Osteoblast (primary cell): ENCODE measurements around the gene ASB5. TPM values are rescaled to one million over a fixed set of nuclear protein-coding genes. Genes with fewer than 3 reads are reported as not detected.

Experiments
- DNase-seq: peaks from one replicate; pipeline ENCODE4 v3.0.0; 2011; ENCODE audit warnings: low spot score, mixed read lengths; ENCODE audit not compliant: insufficient read length; ENCODE audit errors: missing footprints
- H2AFZ ChIP-seq: 2 replicates; pipeline ENCODE4 v1.6.0; 2011; ENCODE audit warnings: mild to moderate bottlenecking, low read length
- H3K27ac ChIP-seq: 2 replicates; pipeline ENCODE4 v1.5.1; 2011; ENCODE audit warnings: mild to moderate bottlenecking, low read depth, low read length, moderate library complexity
- H3K27me3 ChIP-seq: 2 replicates; pipeline ENCODE4 v1.6.0; 2012; ENCODE audit warnings: mild to moderate bottlenecking, control low read depth, inconsistent platforms, low read length, moderate library complexity; ENCODE audit not compliant: insufficient read depth
- H3K36me3 ChIP-seq: 2 replicates; pipeline ENCODE4 v1.5.1; 2011; ENCODE audit warnings: mild to moderate bottlenecking, low read length, control low read depth, moderate library complexity; ENCODE audit not compliant: insufficient read depth
- H3K4me1 ChIP-seq: 2 replicates; pipeline ENCODE4 v1.5.1; 2011; ENCODE audit warnings: mild to moderate bottlenecking, low read length, control low read depth, moderate library complexity; ENCODE audit not compliant: insufficient read depth
- H3K4me2 ChIP-seq: 2 replicates; pipeline ENCODE4 v1.6.0; 2011; ENCODE audit warnings: mild to moderate bottlenecking, low read length; ENCODE audit not compliant: insufficient read depth
- H3K4me3 ChIP-seq: fragments of 200-600 bp; sonication (generic); 3 replicates; pipeline ENCODE4 v1.5.1; 2012; ENCODE audit warnings: mild to moderate bottlenecking, low read length, inconsistent platforms; ENCODE audit not compliant: insufficient read depth
- H3K79me2 ChIP-seq: 2 replicates; pipeline ENCODE4 v1.6.0; 2012; ENCODE audit warnings: mild to moderate bottlenecking, low read length, control low read depth, inconsistent platforms; ENCODE audit not compliant: insufficient read depth
- H3K9me3 ChIP-seq: 2 replicates; pipeline ENCODE4 v1.5.1; 2011; ENCODE audit warnings: low read depth, low read length, control low read depth
- H4K20me1 ChIP-seq: 2 replicates; pipeline ENCODE4 v1.6.0; 2012; ENCODE audit warnings: mild to moderate bottlenecking, low read length, control low read depth; ENCODE audit not compliant: insufficient read depth
- CTCF ChIP-seq: IDR thresholded peaks from 2 replicates; pipeline ENCODE4 v1.5.1; 2011; ENCODE audit warnings: mild to moderate bottlenecking, low read depth, low read length, moderate library complexity; ENCODE audit errors: extremely low read depth
- total RNA-seq: library from RNA; depleted of rRNA; stranded (reverse); fragments of >200 nt; gene quantifications from 2 replicates; pipeline ENCODE4 v1.2.3, GENCODE V29; 2012

ASB5 gene
- total RNA-seq, 1 donor, result 1.1 TPM

GRCh38 chr4:176293660-176294059 is 24.6 kb upstream of the ASB5 start:
- no peaks in the 10 kb centered on the region for H4K20me1 ChIP-seq
- no peak overlapping the region for H3K27ac ChIP-seq
- H3K79me2 ChIP-seq, result no peaks in the 10 kb centered on the region
- no peaks in the 10 kb centered on the region for H3K9me3 ChIP-seq
- H3K4me1 ChIP-seq, result no peaks in the 10 kb centered on the region
- no peaks in the 10 kb centered on the region for H3K36me3 ChIP-seq
- TF ChIP-seq CTCF, result no peak
- H3K27me3 ChIP-seq, result no peaks in the 10 kb centered on the region
- no peak overlapping the region for H2AFZ ChIP-seq
- no peak overlapping the region for H3K4me2 ChIP-seq
- no peak overlapping the region for H3K4me3 ChIP-seq
- no peak for DNase-seq

- DNase-seq, result no peak
- Histone ChIP-seq H3K4me2 (no peak overlapping the region), H3K4me1 (no peaks in the 10 kb centered on the region), H2AFZ (peak overlapping the region; percentile 43), H3K27me3 (no peaks in the 10 kb centered on the region), H3K79me2 (no peaks in the 10 kb centered on the region), H4K20me1 (no peaks in the 10 kb centered on the region), H3K36me3 (no peaks in the 10 kb centered on the region), H3K9me3 (no peaks in the 10 kb centered on the region), H3K4me3 (no peak overlapping the region), H3K27ac (no peak overlapping the region)
- no peak for TF ChIP-seq CTCF
Measured at GRCh38 chr4:176292920-176293319, 23.9 kb upstream of the ASB5 start.

GRCh38 chr4:176291748-176292147 is 22.7 kb upstream of the ASB5 start:
- no peaks in the 10 kb centered on the region for H3K79me2 ChIP-seq
- H2AFZ ChIP-seq, result no peak overlapping the region
- H3K27me3 ChIP-seq, result no peaks in the 10 kb centered on the region
- H3K4me2 ChIP-seq, result no peak overlapping the region
- H3K4me3 ChIP-seq, result no peak overlapping the region
- no peaks in the 10 kb centered on the region for H3K36me3 ChIP-seq
- H3K4me1 ChIP-seq, result no peaks in the 10 kb centered on the region
- no peak overlapping the region for H3K27ac ChIP-seq
- no peak for TF ChIP-seq CTCF
- no peaks in the 10 kb centered on the region for H3K9me3 ChIP-seq
- H4K20me1 ChIP-seq, result no peaks in the 10 kb centered on the region
- DNase-seq, result no peak

GRCh38 chr4:176290520-176290919 is 21.5 kb upstream of the ASB5 start:
- TF ChIP-seq CTCF, result no peak

More at GRCh38 chr4:176290520-176290919, 21.5 kb upstream of the ASB5 start:
- Histone ChIP-seq H3K27me3 (no peaks in the 10 kb centered on the region), H4K20me1 (no peaks in the 10 kb centered on the region), H2AFZ (no peak overlapping the region), H3K36me3 (no peaks in the 10 kb centered on the region), H3K4me3 (no peak overlapping the region), H3K4me1 (no peaks in the 10 kb centered on the region), H3K9me3 (no peaks in the 10 kb centered on the region), H3K27ac (no peak overlapping the region), H3K79me2 (no peaks in the 10 kb centered on the region), H3K4me2 (no peak overlapping the region)
- DNase-seq, result no peak
